ENCODE measurements around the gene LRRC4C.

LRRC4C gene

GRCh38 chr11:40838181-40838683 is 621.2 kb downstream of the LRRC4C start:
- no peak for DNase-seq

- DNase-seq, result no peak
Measured at GRCh38 chr11:40827116-40827515, 632.3 kb downstream of the LRRC4C start.

GRCh38 chr11:40826601-40827000 is 632.9 kb downstream of the LRRC4C start:
- DNase-seq, result no peak

- no peak for DNase-seq
Measured at GRCh38 chr11:40825201-40825834, 634.1 kb downstream of the LRRC4C start.

- DNase-seq, result no peak
Measured at GRCh38 chr11:40819230-40819629, 640.2 kb downstream of the LRRC4C start.

- no peak for DNase-seq
Measured at GRCh38 chr11:40816976-40817375, 642.5 kb downstream of the LRRC4C start.

GRCh38 chr11:40797981-40798380 is 661.5 kb downstream of the LRRC4C start:
- no peak for DNase-seq

- DNase-seq, result no peak
Measured at GRCh38 chr11:40787224-40787623, 672.2 kb downstream of the LRRC4C start.

- no peak for DNase-seq
Measured at GRCh38 chr11:40763046-40763445, 696.4 kb downstream of the LRRC4C start.

GRCh38 chr11:40759341-40759740 is 700.1 kb downstream of the LRRC4C start:
- no peak for DNase-seq

- DNase-seq, result no peak
Measured at GRCh38 chr11:40754297-40754696, 705.2 kb downstream of the LRRC4C start.

- DNase-seq, result no peak
Measured at GRCh38 chr11:40746282-40746681, 713.2 kb downstream of the LRRC4C start.

- no peak for DNase-seq
Measured at GRCh38 chr11:40732132-40732531, 727.3 kb downstream of the LRRC4C start.

GRCh38 chr11:40722179-40722795 is 737.2 kb downstream of the LRRC4C start:
- no peak for DNase-seq

- no peak for DNase-seq
Measured at GRCh38 chr11:40716344-40717130, 742.9 kb downstream of the LRRC4C start.

- DNase-seq, result no peak
Measured at GRCh38 chr11:40713083-40713482, 746.4 kb downstream of the LRRC4C start.

GRCh38 chr11:40701027-40701426 is 758.4 kb downstream of the LRRC4C start:
- DNase-seq, result no peak

GRCh38 chr11:40689823-40690222 is 769.6 kb downstream of the LRRC4C start:
- DNase-seq, result no peak

- no peak for DNase-seq
Measured at GRCh38 chr11:40688369-40688768, 771.1 kb downstream of the LRRC4C start.

- no peak for DNase-seq
Measured at GRCh38 chr11:40686765-40687164, 772.7 kb downstream of the LRRC4C start.

- no peak for DNase-seq
Measured at GRCh38 chr11:40683010-40683409, 776.4 kb downstream of the LRRC4C start.

- DNase-seq, result no peak
Measured at GRCh38 chr11:40679276-40679675, 780.2 kb downstream of the LRRC4C start.

GRCh38 chr11:40647295-40647694 is 812.2 kb downstream of the LRRC4C start:
- DNase-seq, result no peak

- no peak for DNase-seq
Measured at GRCh38 chr11:40642284-40642683, 817.2 kb downstream of the LRRC4C start.
